Breast epithelium (tissue), 4 donors: Measurements from ENCODE around the gene YPEL5. TPM values are rescaled to one million over a fixed set of nuclear protein-coding genes. Genes with fewer than 3 reads are reported as not detected.
"Not testable (repeated sequence)": the region's sequence is repeated elsewhere in the genome, so short reads cannot be mapped to it uniquely, and the experiment has no call there.

ENCODE experiments used
- DNase-seq, 2 donors: peaks; one replicate each; pipeline ENCODE4 v3.0.0-alpha.2; 2019; ENCODE audit warnings: low spot score in 2 of 2
- H3K27ac ChIP-seq, 2 donors: fragments of 200-600 bp; sonication (generic) in 1 of 2; one replicate each; pipeline ENCODE4 v1.5.1; 2016 to 2019; ENCODE audit warnings: mild to moderate bottlenecking in 1 of 2
- H3K27me3 ChIP-seq, 2 donors: fragments of 200-600 bp; sonication (generic) in 1 of 2; one replicate each; pipeline versions ENCODE4 v1.5.1 to v1.6.0; 2017 to 2019; ENCODE audit warnings: control low read depth in 1 of 2, mild to moderate bottlenecking in 1 of 2
- H3K36me3 ChIP-seq: fragments of 200-600 bp; one replicate; pipeline ENCODE4 v1.5.1; 2019
- H3K4me1 ChIP-seq, 2 donors: fragments of 200-600 bp; sonication (generic); one replicate each; pipeline ENCODE4 v1.5.1; 2016 to 2019; ENCODE audit warnings: control low read depth in 1 of 2
- H3K4me3 ChIP-seq, 3 donors: fragments of 200-600 bp; sonication (generic); 1 replicate in 2 of 3; 2 replicates in 1 of 3; pipeline ENCODE4 v1.5.1; 2016 to 2019; ENCODE audit warnings: mild to moderate bottlenecking in 3 of 3, moderate library complexity in 2 of 3
- H3K9me3 ChIP-seq, 2 donors: fragments of 200-600 bp; sonication (generic) in 1 of 2; one replicate each; pipeline ENCODE4 v1.5.1; 2016 to 2019; ENCODE audit warnings: control low read depth in 1 of 2
- POLR2A ChIP-seq: fragments of 450-650 bp; IDR thresholded peaks from one replicate; pipeline ENCODE4 v1.6.1; 2016; ENCODE audit warnings: antibody characterized with exemption, mild to moderate bottlenecking, moderate library complexity
- POLR2AphosphoS5 ChIP-seq, 3 donors: sonication (generic); formaldehyde crosslinking; IDR thresholded peaks; one replicate each; pipeline ENCODE4 v1.6.1; 2017; ENCODE audit warnings: antibody characterized with exemption in 3 of 3
- intact Hi-C: fragments of 100-400 bp; cut with DNase I; formaldehyde crosslinking; loops from one replicate; pipeline ENCODE4 v1.15.1; 2023; ENCODE audit warnings: low total_unique reads
- total RNA-seq, 3 donors: library from RNA; depleted of rRNA; stranded (reverse); fragments of >200 nt; gene quantifications; one replicate each; pipeline ENCODE4 v1.1.0, GENCODE V29; 2016
- TF ChIP-seq, protein P1 (sequence below), 3 donors: fragments of 450-650 bp; IDR thresholded peaks; one replicate each; pipeline ENCODE4 v1.5.1; 2016 to 2017; ENCODE audit warnings: antibody characterized with exemption in 3 of 3, mild to moderate bottlenecking in 3 of 3, moderate library complexity in 3 of 3

The YPEL5 gene
- total RNA-seq = 100 to 1,000 TPM in 2 of 3 donors, 10 to 100 TPM in 1; 90.8 to 161 (median 104) TPM

DNA sequence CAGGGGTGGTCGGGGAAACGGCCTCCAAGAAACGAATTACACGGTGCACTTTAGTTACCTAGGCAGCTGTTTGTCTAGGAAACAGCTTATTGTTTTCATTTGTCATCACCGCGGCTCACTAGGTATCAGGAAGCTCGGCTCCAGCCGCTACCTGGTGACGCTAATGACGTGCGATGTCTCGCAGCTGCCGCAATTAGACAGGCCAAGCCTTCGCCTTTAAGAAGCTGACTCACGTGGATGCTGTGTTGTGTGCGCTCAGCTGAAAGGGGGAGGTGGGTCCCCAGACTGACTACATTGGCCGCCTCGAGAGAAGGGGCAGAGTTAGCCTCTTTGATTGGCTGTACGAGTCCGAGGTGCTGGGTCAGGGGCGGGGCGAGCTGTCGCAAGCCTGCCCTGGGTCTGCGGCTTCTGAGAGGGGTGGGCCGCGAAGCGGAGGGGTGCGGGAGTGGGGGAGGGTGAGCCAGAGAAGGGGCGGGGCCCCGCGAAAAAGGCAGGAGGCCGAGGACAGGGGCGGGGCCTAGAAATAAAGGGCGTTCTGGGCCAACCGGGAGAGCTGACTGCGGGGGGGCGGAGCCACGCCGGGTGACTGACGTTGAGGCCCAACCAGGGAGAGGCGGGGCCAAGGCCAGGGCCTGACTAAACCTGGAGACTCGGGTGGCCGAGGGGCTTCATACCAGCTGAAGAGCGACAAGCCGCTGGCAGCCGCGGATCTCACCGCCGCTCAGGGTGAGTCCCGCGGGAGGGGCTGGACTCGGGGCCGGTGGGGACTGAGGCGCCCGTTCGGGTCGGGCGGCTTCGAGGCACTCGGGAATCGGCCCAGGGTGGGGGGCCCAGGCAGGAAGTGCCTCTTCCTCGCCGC, at the start of gene YPEL5:
YPEL5 (plus strand) TSS at position 671 of the 859 bp plus-strand sequence. CDS start 9,645 bp downstream, outside the sequence.
- H3K27ac ChIP-seq = peak within 1 kb of the TSS; percentile 99 to 100
- peaks cover 3% of the 10 kb centered on the region for H3K36me3 ChIP-seq
- peak; percentile 99 to 100 for DNase-seq
- intact Hi-C loops = no loop called here
- H3K9me3 ChIP-seq = no peaks in the 10 kb centered on the region
- peak within 1 kb of the TSS; percentile 91 to 96 (median 96) for H3K4me3 ChIP-seq
- peaks cover 3 to 22% of the 10 kb centered on the region in 2 donors for H3K4me1 ChIP-seq
- TF ChIP-seq, protein P1, sequence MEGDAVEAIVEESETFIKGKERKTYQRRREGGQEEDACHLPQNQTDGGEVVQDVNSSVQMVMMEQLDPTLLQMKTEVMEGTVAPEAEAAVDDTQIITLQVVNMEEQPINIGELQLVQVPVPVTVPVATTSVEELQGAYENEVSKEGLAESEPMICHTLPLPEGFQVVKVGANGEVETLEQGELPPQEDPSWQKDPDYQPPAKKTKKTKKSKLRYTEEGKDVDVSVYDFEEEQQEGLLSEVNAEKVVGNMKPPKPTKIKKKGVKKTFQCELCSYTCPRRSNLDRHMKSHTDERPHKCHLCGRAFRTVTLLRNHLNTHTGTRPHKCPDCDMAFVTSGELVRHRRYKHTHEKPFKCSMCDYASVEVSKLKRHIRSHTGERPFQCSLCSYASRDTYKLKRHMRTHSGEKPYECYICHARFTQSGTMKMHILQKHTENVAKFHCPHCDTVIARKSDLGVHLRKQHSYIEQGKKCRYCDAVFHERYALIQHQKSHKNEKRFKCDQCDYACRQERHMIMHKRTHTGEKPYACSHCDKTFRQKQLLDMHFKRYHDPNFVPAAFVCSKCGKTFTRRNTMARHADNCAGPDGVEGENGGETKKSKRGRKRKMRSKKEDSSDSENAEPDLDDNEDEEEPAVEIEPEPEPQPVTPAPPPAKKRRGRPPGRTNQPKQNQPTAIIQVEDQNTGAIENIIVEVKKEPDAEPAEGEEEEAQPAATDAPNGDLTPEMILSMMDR (IDR thresholded peaks at IDR 0.05) = peak in 1 of 3 donors; percentile 19
- peak; percentile 83 for TF ChIP-seq POLR2A
- peak; percentile 81 to 91 (median 90) for TF ChIP-seq POLR2AphosphoS5 (IDR thresholded peaks at IDR 0.05)
- no peaks in the 10 kb centered on the region for H3K27me3 ChIP-seq

DNA sequence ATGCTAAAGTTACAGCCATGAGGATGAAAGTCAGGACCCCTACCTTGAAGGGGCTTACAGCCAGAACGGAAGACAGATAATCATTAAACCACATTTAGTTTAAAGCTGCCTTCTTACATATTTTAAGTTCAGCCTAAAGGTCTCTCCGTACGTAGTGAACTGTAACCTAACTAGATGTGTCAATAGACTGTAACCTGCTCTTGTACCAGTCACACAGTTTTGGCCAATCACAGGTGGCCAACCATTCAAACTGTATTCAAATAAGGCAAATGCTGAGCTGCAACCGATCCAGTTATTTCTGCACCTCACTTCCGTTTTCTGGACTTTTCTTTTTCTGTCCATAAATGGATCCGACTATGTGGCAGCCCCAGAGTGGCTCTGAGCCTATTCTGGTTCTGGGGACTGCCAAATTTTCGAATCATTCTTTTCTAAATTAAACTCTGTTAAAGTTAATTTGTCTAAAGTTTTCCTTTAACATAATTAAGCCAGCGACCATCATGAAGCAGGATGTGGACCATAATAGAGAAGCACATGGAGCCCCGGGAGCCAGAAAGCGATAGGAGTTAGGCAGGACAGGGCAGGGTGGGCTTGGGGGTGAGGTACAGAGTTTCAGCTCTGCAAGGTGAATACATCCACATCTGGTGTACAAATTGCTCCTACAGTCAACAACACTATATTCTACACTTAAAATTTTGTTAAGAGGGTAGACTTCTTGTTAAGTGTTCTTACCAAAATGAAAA, 48.4 kb upstream of the YPEL5 start:
- TF ChIP-seq, protein P1 (IDR thresholded peaks at IDR 0.05) = no peak
- no peak for TF ChIP-seq POLR2AphosphoS5 (IDR thresholded peaks at IDR 0.05)
- no peak for TF ChIP-seq POLR2A
- H3K27ac ChIP-seq = no peak overlapping the region
- intact Hi-C loops = no loop called here
- H3K4me3 ChIP-seq = no peak overlapping the region
- no peak for DNase-seq
- H3K27me3 ChIP-seq = peaks cover 0 to 18% of the 10 kb centered on the region in 2 donors
- no peaks in the 10 kb centered on the region for H3K9me3 ChIP-seq
- H3K4me1 ChIP-seq = no peaks in the 10 kb centered on the region
- H3K36me3 ChIP-seq = no peaks in the 10 kb centered on the region

DNA sequence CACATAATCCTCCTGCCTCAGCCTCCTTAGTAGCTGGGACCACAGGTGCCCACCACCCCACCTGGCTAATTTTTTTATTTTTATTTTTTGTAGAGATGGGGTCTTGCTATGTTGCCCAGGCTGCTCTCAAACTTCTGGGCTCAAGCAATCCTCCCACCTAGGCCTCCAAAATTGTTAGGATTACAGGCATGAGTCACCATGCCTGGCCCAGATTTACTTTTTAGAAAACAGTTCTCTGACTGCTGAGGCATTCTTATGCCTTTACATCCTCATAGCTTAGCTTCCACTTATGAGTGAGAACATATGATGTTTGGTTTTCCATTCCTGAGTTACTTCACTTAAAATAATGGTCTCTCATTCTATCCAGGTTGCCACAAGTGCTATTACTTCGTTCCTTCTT, 47.4 kb upstream of the YPEL5 start:
- intact Hi-C loops, H3K27ac ChIP-seq, H3K4me3 ChIP-seq, H3K4me1 ChIP-seq, H3K36me3 ChIP-seq, DNase-seq, H3K9me3 ChIP-seq: not testable (repeated sequence)
- H3K27me3 ChIP-seq = peaks cover 0 to 18% of the 10 kb centered on the region in 2 donors

DNA sequence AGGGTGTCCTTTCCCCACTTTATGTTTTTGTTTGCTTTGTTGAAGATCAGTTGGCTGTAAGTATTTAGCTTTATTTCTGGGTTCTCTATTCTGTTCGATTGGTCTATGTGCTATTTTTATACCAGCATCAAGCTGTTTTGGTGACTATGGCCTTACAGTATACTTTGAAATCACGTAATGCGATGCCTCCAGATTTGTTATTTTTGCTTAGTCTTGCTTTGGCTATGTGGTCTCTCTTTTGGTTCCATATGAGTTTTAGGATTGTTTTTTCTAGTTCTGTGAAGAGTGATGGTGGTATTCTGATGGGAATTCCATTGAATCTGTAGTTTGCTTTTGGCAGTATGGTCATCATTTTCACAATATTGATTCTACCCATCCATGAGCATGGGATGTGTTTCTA, 46.1 kb upstream of the YPEL5 start:
- H3K4me3 ChIP-seq, intact Hi-C loops, DNase-seq, H3K4me1 ChIP-seq, H3K36me3 ChIP-seq, H3K27ac ChIP-seq, H3K9me3 ChIP-seq: not testable (repeated sequence)
- H3K27me3 ChIP-seq = peaks cover 0 to 11% of the 10 kb centered on the region in 2 donors

DNA sequence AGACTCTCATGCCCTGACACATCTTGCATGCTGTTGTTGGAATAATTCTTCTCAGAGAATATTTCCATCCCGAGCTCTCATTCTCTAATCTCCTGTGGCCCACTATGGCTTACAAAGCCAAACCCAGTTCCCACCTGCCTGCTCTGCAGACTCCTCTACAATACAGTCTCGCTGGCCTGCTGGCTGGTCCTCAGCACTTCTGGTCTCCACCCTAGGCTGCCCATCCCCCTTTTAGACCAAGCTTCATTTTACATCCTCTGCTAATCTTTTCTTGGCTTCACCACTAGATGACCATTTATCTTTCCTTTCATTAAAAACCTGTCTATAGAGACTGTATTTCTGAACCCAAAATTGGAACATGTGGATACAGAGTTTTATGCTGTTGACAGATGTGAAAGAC, 42.5 kb upstream of the YPEL5 start:
- Histone ChIP-seq H3K9me3 (no peaks in the 10 kb centered on the region), H3K4me3 (no peak overlapping the region), H3K27me3 (no peaks in the 10 kb centered on the region), H3K4me1 (no peaks in the 10 kb centered on the region), H3K27ac (no peak overlapping the region), H3K36me3 (no peaks in the 10 kb centered on the region)
- TF ChIP-seq, protein P1 (IDR thresholded peaks at IDR 0.05) = no peak
- no peak for TF ChIP-seq POLR2AphosphoS5 (IDR thresholded peaks at IDR 0.05)
- TF ChIP-seq POLR2A = no peak
- intact Hi-C loops = no loop called here
- no peak for DNase-seq

DNA sequence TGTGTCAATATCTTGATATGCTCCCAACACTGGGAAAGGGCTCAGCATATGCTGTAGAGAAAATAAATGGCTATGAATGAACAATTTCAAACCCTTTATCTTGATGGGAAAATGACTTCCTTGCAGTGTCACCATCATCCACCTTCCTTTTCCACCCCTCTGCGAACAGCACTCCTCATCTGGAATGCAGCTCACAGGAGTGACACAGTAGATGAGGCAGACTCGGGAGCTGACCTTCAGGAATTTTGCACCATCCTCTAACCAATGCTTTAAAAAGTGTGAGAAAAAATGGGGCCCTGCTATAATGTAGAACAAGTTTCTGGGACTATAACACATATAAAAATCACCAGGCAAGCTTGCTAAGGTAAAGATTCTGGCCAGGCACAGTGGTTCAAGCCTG, 41.3 kb upstream of the YPEL5 start:
- DNase-seq = no peak
- Histone ChIP-seq H3K36me3 (no peaks in the 10 kb centered on the region), H3K4me1 (no peaks in the 10 kb centered on the region), H3K4me3 (no peak overlapping the region), H3K27ac (no peak overlapping the region), H3K9me3 (no peaks in the 10 kb centered on the region), H3K27me3 (no peaks in the 10 kb centered on the region)
- intact Hi-C loops = no loop called here
- TF ChIP-seq POLR2AphosphoS5 (IDR thresholded peaks at IDR 0.05) (no peak), POLR2A (no peak)
- TF ChIP-seq, protein P1 (IDR thresholded peaks at IDR 0.05) = no peak
